Measurements from ENCODE around the gene CNOT2. TPM values are rescaled to one million over a fixed set of nuclear protein-coding genes. Genes with fewer than 3 reads are reported as not detected.
A peak's percentile ranks its signal among the peaks of the same experiment; 100 is the strongest.

CNOT2 gene
- total RNA-seq, 1 experiment from 2014 or later: 82.9 TPM

DNA sequence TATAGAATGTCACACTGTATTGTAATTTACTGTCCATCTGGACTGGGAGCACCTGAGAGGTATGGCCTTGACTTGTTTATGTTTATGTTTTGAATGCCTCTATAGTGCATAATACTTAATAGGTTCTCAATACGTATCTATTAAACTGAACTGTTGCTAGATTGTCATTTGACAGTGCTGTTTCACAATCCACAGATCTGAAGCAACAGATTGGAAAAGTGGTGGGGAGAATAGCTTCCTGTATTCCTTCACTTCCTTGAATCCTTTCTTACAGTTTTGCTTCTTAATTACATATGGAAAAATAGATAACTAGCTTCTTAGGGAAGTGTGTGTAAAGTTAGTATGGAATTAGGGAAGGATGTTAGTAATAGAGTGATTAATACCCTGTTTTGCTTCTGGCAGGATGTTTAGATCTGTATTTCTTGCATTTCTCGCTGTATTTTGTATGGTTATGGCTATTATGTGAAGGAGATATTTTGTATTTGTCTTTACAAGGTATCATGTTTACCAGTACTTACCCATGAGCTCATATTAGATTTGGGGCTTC, 4.5 kb downstream of the CNOT2 start:
- Histone ChIP-seq H3K9ac (ENCODE audit: extremely low read depth, insufficient read length, low read length) (no peak overlapping the region), H3K4me1 (ENCODE audit: insufficient read depth, low read length) (peaks cover 3% of the 10 kb centered on the region; the same call in 1 of the 2 replicates), H3K9me3 (ENCODE audit: control insufficient read depth, low read depth, low read length) (no peaks in the 10 kb centered on the region), H3K14ac (ENCODE audit: insufficient read depth, low read length) (no peak overlapping the region), H3K18ac (ENCODE audit: insufficient read length, low read depth, low read length) (no peak overlapping the region), H2BK120ac (ENCODE audit: low read depth, low read length, poor library complexity, severe bottlenecking) (no peak overlapping the region), H4K91ac (ENCODE audit: insufficient read length, low read depth, low read length) (no peak overlapping the region), H3K27ac (ENCODE audit: insufficient read length, low read depth, low read length) (no peak overlapping the region), H4K20me1 (ENCODE audit: control insufficient read depth, insufficient read depth, insufficient read length) (no peaks in the 10 kb centered on the region), H3K4ac (ENCODE audit: low read depth, low read length) (no peak overlapping the region), H3K27me3 (ENCODE audit: insufficient read depth, low read length) (no peaks in the 10 kb centered on the region), H2BK15ac (ENCODE audit: low read depth, low read length) (no peak overlapping the region), H2BK20ac (ENCODE audit: low read depth, low read length, poor library complexity, severe bottlenecking) (no peak overlapping the region), H2BK12ac (ENCODE audit: insufficient read length, low read depth, low read length) (no peak overlapping the region), H3K23me2 (ENCODE audit: insufficient read length, low read depth, low read length, poor library complexity, severe bottlenecking) (peaks cover 6% of the 10 kb centered on the region), H2AFZ (ENCODE audit: low read length) (no peak overlapping the region), H2AK5ac (ENCODE audit: insufficient read length, low read length) (no peak overlapping the region), H3K23ac (ENCODE audit: insufficient read length, low read depth, low read length) (no peak overlapping the region), H3K56ac (ENCODE audit: insufficient read length, low read depth, low read length) (no peak overlapping the region), H3T11ph (ENCODE audit: low read length) (no peak overlapping the region), H2BK5ac (ENCODE audit: insufficient read length, low read length) (no peak overlapping the region), H3K79me1 (ENCODE audit: insufficient read depth, low read depth, low read length, poor library complexity, severe bottlenecking) (no peaks in the 10 kb centered on the region), H3K4me2 (ENCODE audit: insufficient read depth, insufficient read length, low read length) (no peak overlapping the region), H3K79me2 (ENCODE audit: insufficient read depth, low read length) (peaks cover 49% of the 10 kb centered on the region; the same call in 1 of the 2 replicates), H4K5ac (ENCODE audit: insufficient read length, low read depth, low read length) (no peak overlapping the region), H4K8ac (replicated peaks; ENCODE audit: insufficient read length, low read depth, low read length) (no peak overlapping the region)
- WGBS (ENCODE audit: extremely low coverage, insufficient read length, low lambda C conversion rate): no CpG with 5 or more reads among the region's 2 CpGs
- no peaks in the 10 kb centered on the region; the same call in 1 of the 2 replicates for H3K27me3 Mint-ChIP-seq (ENCODE audit: low read depth)
- H3K9me3 Mint-ChIP-seq: no peaks in the 10 kb centered on the region
- peaks cover 3 to 16% (median 10%) of the 10 kb centered on the region in 3 experiments; a peak in 4 of 7 replicates for H3K36me3 Mint-ChIP-seq (ENCODE audit: insufficient read depth in 1 of 3, low read depth in 3 of 3)
- TF ChIP-seq, protein P1, sequence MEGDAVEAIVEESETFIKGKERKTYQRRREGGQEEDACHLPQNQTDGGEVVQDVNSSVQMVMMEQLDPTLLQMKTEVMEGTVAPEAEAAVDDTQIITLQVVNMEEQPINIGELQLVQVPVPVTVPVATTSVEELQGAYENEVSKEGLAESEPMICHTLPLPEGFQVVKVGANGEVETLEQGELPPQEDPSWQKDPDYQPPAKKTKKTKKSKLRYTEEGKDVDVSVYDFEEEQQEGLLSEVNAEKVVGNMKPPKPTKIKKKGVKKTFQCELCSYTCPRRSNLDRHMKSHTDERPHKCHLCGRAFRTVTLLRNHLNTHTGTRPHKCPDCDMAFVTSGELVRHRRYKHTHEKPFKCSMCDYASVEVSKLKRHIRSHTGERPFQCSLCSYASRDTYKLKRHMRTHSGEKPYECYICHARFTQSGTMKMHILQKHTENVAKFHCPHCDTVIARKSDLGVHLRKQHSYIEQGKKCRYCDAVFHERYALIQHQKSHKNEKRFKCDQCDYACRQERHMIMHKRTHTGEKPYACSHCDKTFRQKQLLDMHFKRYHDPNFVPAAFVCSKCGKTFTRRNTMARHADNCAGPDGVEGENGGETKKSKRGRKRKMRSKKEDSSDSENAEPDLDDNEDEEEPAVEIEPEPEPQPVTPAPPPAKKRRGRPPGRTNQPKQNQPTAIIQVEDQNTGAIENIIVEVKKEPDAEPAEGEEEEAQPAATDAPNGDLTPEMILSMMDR (conservative IDR thresholded peaks at IDR 0.05): no peak
- no peak overlapping the region; a peak in 1 of 5 replicates for H3K4me3 Mint-ChIP-seq
- peaks cover 51 to 63% of the 10 kb centered on the region in 2 experiments for H3K4me1 Mint-ChIP-seq
- no peak for DNase-seq
- H3K27ac Mint-ChIP-seq: peak overlapping the region in 2 of 3 experiments; percentile 21 to 36; a peak in 2 of 7 replicates

Data from H9 (cell line).